IPS-11a (cell line): ENCODE results near the gene ZNF670.
"Not testable (repeated sequence)": the region's sequence is repeated elsewhere in the genome, so short reads cannot be mapped to it uniquely, and the experiment has no call there.

Experiments used
- H3K4me3 ChIP-seq: one replicate; pipeline ENCODE4 v1.5.1; 2013; ENCODE audit warnings: low read depth, low read length, control low read depth

The ZNF670 gene

GRCh38 chr1:247047702-247048101 is 30.9 kb downstream of the ZNF670 start:
- no peak overlapping the region for H3K4me3 ChIP-seq

GRCh38 chr1:247047260-247047659 is 31.4 kb downstream of the ZNF670 start:
- no peak overlapping the region for H3K4me3 ChIP-seq

GRCh38 chr1:247043406-247043805 is 35.2 kb downstream of the ZNF670 start:
- H3K4me3 ChIP-seq = no peak overlapping the region

- H3K4me3 ChIP-seq = no peak overlapping the region
Measured at GRCh38 chr1:247037511-247038320, 40.9 kb downstream of the ZNF670 start.

GRCh38 chr1:247032306-247032705 is 46.3 kb downstream of the ZNF670 start:
- H3K4me3 ChIP-seq = not testable (repeated sequence)
